Ramos (cell line): Measurements from ENCODE around the gene CIROP.

ENCODE experiments used
- in situ Hi-C: fragments of 300-500 bp; cut with MboI; formaldehyde crosslinking; loops from one replicate; pipeline ENCODE4 v1.14.3; 2022; ENCODE audit warnings: low sequenced_read_pairs; ENCODE audit not compliant: unreplicated experiment

The CIROP gene

DNA sequence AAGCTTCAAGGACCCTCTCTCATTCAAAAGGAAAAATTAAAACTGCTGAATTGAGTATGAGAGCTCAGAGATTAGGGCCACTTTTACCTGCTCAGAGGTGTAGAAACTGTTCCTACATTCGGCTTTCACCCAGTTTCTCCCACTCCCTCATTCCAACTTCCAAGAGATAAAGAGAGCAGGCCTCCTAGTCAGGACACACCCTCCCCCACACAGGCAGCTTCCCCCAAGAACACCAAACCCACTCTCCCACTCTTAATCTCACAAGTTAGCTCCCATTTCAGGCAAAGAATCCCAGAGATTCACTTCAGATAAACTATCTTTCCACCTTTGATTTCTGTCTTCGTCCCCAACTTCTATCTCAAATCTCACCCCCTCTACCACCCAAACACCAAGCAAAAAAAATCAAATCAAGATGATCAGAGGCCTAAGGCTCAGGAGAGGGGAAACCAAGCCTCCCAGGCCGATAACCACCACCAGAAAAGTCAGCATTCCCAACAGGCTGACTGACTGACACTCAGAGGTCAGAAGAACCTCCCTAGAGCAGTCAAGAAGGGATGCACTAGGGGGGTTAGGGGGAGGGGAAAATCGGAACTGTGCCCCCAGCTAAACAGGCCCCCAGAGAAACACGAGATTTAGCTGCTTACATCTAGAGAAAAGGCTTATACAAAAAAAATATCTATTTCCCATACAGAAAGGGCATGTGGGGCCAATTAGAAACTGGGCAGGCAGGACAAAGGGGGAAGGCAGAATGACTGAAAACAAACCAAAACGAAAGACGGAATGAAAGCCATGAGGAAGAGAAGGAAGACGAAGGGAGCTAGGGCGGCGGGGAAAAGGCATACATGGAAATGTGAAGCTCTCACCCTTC, 34.3 kb downstream of the CIROP start:
- in situ Hi-C loops = no loop called here

DNA sequence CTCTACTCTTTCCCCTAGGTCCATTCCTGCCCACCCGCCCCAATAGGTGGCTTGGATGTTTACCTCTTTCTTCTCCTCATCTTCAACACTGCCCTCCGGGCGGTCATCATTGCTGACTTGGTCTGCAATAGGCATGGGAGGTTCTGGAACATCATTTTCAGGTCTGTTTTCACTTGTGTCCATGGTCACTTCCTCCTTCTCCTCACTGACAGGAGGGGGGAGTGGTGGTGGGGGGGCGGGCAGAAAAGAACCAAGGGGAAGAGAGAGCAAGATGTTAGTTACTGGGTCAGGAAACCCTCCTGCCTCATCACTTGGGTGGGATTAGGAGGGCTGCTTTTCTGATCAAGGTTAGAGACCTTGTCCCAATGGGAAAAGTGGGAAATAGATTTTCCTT, 35.4 kb downstream of the CIROP start:
- in situ Hi-C loops = no loop called here

DNA sequence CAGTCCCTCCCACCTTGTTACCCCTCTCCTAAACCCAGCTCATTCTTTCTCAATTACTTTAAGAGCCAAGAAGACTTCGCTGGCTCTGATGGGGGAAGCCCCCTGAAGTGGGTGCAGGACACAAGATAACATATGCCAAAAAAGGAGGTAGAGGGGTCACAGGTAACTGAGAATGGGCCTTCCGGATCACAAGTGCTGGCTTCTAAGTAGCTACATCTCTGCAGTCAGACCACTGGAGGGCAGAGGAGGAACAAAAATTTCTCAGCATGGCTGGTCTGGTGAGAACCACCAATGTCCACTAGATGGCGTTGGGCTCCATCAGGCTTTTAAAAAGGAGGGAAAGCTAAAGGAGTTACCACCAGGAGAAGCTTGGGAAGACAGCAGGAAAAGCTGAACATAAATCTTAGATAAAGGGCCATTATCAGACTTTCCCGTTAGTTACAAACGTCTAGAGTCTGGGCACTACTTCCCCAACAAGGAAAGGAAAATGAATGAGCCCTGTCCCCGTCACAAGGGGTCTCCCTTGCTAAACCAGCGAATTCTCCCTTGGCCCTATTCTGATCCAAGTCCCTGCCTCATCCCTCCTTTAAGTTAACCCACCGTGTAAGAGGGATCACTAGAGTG, 35.9 kb downstream of the CIROP start:
- in situ Hi-C loops = no loop called here

DNA sequence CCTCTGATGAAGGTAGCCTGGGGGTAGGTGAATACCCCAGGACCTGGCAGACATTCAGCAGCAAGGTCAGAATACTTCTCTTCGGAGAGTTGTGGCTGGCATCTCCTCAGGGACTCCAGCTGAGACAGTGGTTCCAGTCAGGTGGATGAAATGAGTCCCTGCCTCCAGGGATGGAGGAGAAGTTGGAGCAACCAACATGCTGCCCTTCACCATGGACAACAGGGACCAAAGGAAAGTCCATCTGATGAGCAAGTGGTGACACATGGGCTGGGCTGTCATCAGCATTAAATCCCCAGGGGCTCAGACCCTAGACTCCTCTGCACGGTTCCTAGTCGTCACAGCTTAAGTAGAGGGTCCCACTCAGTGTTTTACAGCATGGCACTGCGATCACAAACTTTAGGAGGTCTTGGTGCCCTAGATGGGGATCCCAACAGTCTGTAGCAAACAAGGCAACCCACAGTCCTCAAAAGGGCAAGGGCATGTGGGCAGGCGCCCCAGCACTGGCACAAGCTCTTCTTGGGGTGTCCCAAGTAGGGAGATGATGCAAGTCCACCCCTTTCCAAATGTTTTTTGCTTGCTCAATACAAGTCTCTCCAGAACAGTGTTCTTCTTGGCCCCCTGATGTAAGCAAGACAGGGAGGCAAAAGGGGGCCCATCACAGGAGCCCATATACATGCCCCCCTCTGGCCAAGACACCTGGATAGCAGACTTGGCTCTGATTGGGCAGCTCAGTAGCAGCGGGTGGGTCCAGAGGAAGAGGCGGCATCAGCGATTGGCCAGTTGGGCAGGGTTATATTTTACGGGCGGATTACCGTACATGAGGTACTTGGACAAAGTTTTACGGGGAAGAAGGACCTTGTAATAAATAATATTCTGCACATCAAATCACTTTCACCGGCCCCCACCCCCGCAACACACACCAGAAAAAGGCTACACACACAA, 36.7 kb downstream of the CIROP start:
- in situ Hi-C loops = no loop called here

DNA sequence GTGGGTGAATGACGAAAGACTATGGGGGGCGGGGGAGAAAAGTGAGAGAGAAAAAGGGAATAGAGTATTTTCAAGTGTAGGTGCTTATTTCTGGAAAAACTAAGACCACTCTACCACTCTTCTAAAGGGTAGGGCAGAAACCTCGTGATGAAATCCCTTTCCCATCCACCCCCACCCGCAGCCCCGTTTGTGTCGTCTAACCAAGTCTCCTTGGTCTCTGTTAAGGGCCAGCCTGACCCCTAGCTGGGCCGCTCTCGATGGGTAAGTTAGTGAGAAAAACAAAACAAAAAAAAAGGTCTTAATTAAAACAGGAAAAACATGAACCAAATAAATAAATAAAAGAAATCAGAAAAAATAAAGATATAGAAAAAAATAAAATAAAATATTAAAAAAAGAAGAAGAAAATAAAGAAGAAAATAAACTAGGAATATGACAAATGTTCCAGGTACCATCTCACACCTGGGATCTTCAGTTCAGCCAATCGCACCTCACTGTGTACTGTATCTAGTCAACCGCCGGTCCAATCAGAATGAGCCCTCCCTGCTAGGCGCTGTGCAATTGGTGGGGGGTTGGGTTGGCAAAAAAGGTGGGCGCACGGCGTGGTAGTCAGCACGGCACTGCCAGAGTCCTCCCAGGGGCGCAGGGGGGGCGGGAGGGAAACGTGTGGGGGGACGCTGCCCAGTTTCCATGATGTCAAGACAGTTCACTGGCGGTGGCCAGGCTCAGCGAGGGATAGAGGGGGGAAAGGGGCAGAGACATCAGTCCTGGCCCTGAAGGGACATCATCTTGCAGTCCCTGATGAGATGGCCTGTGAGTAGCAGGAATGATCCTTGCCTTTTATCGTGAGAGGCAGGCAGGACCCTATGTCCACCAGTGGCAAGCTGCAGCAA, 37.7 kb downstream of the CIROP start:
- in situ Hi-C loops = no loop called here

DNA sequence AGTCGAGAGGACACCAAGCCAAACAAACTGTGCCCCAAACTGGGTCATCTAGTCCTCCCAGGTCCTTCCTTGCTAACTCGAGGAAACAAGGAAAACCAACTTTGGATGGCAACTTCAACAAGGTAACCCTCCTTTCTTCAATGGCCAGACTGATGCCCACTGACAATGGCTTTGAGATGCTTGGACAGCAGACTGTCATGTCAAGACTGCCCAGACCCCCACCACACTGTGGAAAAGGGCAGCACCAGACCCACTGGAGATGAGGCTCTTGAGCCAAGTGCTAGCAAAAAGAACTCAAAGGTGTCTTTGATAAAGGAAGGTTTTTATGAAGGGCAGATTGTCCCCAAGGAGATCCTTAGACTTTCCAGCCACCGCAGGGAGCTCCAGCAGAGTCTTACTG, 38.4 kb downstream of the CIROP start:
- in situ Hi-C loops = no loop called here

DNA sequence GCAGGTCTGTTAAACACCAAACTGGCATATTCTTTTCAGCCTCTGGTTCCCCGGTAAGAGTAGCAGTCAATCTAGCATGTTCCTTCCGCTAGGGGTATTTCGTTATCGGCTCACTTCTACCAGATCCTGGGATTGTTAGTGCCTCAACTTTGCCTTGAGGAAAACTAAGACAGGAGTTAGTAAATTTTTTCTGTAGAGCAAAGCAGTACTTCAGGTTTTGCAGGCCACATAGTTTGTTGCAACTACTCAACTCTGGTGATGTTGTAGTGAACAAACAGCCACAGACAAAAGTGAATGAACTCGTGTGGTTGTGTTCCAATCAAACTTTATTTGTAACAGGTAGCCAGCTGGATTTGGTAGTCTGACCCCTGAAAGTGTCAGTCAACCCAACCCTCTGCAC, 41.2 kb downstream of the CIROP start:
- in situ Hi-C loops = no loop called here

DNA sequence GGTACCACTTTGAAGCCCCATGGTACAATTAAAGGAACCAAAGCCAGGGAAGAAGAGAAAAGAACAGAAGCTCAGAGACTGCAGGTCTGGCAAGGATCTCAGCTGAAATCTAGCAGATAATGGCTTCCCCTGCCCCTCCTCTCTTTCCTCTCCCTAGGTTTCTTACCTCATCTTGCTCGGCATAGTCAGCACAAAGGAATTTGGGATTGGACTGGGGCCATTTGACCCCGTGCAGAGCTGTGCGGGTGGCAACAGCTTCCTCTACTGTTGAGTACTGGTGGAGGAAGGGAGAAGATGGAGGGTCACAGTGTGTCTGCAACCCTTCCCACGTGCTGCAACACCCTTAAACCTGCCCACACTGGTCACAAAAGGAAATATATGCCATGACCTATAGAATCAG, 42.8 kb downstream of the CIROP start:
- in situ Hi-C loops = no loop called here

DNA sequence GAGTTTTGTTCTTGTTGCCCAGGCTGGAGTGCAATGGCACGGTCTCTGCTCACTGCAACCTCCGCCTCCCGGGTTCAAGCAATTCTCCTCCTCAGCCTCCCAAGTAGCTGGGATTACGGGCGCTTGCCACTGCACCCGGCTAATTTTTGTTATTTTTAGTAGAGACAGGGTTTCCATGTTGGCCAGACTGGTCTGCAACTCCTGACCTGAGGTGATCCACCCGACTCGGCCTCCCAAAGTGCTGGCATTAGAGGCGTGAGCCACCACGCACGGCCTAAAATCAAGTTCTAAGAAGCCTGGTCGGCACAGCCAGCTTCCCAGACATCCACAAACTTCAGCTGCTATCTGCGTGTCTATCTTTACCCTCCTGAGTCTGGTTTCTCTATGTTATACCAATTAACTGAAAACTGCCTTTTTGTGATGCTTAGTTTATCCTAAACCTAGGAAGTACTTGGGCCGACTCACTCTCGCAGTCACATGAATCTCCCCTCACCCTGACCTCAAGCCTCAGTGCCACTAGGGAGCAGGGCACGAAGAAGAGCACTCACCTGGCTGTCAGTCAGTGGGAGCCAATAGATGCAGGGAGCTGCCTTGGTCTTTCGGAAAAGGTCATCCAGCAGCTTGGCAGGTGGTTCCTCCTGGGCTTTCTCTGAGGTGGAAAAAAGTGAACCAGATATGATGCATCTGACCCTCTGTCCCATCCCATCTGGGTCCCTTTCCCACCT, 44.1 kb downstream of the CIROP start:
- in situ Hi-C loops = no loop called here

DNA sequence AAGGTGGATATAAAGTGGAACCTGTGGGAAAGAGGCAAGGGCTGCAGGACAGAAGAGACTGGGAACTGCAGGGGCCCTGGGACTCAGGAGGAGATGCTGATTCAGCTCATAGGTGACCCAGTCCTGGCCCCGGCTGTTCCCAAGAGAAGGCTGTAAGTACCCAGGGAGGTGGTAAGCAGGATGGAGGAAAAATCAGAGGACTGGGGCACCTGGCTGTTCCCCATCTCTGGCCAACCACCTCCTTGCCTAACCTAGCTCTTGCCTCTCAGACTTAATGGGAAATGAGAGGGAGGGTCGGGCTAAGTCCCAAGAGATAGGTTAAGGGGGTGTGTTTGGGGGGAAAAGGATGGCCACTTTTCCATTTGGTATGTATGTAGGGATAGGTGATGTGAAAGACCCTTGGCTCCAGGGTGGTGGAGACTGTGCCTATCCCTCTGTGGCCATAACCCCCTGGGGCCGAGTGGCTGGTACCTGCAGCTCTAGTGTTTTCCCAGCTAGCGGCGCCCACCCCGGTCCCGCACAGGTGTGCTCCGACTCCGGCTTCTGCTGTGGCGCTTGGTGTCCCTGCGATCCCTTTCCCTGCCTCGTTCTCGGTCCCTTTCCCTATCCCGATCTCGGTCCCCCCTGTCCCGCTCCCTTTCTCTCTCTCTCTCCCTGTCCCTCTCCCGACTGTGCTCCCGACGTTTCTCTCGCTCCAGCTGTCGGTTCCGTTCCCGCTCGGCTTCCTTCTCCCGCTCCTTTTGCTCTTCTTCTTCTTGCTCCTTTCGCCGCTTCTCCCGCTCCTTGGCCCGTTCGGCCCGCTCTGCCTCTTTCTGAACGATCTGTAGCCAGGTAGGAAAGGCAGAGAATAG, 45.9 kb downstream of the CIROP start:
- in situ Hi-C loops = loop anchor here (10.0 kb wide), 1 partner anchor 484 kb away; no protein-coding TSS in a partner anchor

DNA sequence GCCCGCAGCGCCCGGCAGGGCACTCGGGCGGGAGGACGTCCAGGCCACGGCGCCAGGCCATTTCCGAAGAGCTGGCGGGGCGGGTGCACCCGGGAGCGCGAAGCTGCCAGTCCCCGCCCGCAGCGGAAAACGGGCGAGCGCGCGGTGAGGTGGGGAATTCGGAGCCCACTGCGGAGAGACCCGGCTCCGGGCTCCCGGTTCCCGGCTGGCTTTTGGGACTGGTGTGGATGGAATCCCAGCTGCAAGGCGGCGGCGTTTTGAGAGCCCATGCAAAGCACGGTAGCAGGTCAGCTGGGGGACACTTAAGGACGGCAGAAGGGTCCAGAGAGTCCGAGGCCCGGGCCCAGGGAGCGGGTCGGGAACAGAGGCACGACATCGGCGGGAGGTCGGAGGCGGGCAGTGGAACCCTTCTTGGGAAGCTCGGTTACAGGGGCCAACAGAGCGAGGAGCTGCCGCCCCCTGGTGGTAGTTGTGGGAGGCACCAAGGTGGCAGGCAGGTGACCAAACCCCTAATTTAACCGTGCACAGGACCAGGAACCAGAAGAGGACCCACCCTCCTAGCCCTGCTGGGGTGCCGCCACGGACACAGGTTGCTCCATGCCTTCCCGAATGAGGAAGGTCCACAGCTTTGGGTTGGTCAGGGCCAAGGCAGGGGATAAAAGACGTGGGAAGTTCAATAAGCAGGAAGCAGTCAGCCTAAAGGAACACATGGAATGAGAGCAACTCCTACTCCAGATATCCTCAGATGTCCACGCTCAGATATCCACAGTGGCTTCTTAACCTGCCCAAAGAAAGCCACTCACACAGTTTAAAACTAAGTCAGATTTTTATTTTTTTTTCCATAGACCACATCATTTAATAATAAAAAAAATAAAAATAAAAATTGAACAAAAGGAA, 46.8 kb downstream of the CIROP start:
- in situ Hi-C loops = loop anchor here (10.0 kb wide), 1 partner anchor 483 kb away; no protein-coding TSS in a partner anchor

DNA sequence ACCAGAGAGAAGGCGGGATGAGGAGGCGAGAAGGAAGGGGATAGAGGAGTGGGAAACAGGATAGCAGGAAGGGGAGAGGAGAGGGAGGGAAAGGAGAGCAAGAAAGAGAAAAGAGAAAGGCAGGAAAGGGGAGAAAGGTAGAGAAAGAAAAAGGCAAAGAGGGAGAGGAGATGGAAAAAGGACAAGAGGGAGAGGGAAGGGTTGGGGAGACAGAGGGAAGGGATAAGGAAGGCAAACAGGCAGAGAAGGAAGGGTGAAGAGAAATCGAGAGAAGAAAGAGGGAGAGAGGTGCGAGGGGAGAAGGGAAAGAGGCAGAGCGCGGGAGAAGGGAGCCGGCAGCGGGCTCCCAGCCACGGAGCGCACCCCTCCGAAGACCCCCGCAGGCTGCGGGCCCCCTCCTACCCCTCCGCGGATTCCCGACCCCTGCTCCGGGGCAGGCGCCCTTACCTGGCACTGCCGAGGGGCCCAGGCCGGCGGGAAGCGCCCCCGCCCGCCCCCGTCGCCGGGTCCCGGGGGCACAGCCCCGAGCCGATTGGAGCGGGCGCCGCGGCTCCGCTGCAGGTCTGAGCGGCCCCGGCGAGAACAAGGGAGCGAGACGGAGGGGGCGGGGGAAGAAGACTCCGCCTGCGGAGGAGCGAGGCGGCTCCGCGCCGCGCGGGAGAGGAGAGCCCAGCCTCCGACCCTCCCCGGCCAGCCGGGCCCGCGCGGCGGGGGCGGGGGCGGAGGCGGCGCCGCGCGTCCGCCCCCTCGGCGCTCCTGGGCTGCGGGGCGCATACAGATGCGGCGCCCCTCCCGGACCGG, 47.6 kb downstream of the CIROP start, which contains the start of gene CDH24:
Gene CDH24, minus strand, starts transcription at position 565 of the 801 bp plus-strand sequence. CDS start 1,787 bp downstream, outside the sequence.
- in situ Hi-C loops = loop anchor here (10.0 kb wide), 1 partner anchor 482 kb away; no protein-coding TSS in a partner anchor

DNA sequence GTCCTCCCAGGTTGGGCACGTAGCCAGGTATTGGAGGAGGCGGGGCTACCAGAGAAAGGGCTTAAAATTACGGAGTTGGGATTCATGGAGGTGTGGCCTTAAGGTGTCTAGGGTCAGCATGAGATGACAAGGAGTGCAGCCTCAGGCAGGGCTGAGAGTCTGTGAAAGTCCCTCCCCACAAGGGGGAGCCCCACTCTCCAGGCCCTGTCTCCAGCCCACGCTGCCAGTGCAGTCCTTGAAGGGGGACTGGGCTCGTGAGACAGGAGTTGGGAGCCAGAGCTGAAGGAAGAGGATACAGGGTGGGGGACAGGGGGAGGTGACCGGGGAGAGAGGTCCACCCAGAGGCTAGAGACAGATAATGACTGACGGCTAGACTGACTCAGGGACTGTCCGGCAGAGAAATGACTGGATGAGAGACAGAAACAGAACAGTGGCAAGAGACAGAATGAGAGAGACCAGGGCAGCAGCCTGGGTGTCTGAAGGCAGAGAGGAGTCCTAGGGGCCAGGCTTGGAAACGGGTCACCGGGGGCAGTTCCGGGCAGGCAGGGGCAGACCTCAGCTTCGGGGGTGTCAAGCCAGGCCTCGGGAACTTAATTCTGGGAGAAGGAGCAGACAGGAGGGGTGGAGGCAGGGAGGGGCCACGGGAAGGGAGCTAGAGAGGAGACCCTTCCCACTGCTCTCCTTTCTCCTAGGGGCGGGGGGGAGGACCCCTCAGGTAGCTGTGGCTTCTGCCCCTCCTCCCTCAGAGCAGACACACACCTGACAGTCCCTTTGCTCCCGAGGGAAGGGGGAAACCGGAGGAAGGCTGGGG, 48.4 kb downstream of the CIROP start:
- in situ Hi-C loops = loop anchor here (10.0 kb wide), 1 partner anchor 482 kb away; no protein-coding TSS in a partner anchor

DNA sequence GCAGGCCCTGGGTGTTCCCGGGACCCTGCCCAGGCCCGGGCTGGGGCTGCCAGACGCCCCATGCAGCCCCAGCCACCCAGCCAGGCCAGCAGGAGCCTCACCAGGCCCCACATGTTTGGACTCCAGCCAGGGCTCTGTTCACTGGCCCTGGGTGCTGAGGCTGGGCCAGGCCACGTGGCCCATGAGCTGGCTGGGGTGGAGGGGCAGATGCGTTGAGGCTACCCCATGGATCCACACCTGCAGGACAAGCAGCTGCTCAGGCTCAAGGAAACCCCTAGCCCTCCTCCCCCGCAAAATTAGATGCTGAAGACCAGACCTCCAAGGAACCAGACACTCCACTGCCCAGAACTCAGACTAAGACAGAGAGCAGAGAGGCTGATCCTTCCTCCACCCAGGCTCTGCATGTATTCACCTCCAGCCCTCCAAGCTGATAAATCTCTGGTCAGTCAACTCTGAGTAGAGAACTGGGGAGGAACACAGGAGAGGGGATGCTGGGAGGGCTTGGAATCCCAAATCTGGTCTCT, 49.1 kb downstream of the CIROP start:
- in situ Hi-C loops = loop anchor here (10.0 kb wide), 1 partner anchor 481 kb away; no protein-coding TSS in a partner anchor

DNA sequence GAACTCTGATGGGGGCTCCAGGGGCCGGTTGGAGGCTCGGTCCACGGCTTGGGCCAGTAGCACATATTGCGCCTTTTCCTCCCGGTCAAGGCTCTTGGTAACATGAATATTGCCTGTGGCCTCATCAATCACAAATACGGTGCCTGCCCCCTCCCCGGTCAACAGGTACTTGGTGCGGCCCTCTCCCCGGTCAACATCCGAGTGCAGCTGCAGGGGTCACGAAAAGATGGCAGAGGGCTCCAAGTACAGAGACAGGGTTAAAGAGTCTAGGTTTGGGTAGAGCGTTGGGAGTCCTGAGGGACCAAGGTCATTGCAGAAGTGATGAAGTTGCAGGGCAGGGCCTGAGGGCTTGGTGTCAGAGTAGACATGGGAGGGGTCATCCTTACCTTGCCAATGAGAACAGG, 49.6 kb downstream of the CIROP start:
- in situ Hi-C loops = loop anchor here (10.0 kb wide), 1 partner anchor 480 kb away; no protein-coding TSS in a partner anchor
